Measurements from ENCODE around the gene IL12B.
"Not testable (repeated sequence)": the region's sequence is repeated elsewhere in the genome, so short reads cannot be mapped to it uniquely, and the experiment has no call there.

The IL12B gene

GRCh38 chr5:159330131-159330800, at the start of gene IL12B:
Gene IL12B (minus strand): TSS chr5:159330487. CDS start chr5:159326782, 3,705 bp downstream.
- Mint-ChIP-seq H3K36me3 (no peaks in the 10 kb centered on the region), H3K27ac (peak within 1 kb of the TSS; percentile 47), H3K27me3 (peaks cover 3% of the 10 kb centered on the region), H3K4me3 (peak within 1 kb of the TSS; percentile 72), H3K4me1 (peaks cover 21% of the 10 kb centered on the region), H3K9me3 (no peaks in the 10 kb centered on the region)

GRCh38 chr5:159377653-159378052, 47.4 kb upstream of the IL12B start:
- no peak overlapping the region for H3K4me3 Mint-ChIP-seq
- no peak overlapping the region for H3K27ac Mint-ChIP-seq

GRCh38 chr5:159367866-159368265, 37.6 kb upstream of the IL12B start:
- H3K27me3 Mint-ChIP-seq: not testable (repeated sequence)

More at GRCh38 chr5:159377653-159378052, 47.4 kb upstream of the IL12B start:
- Mint-ChIP-seq H3K36me3 (peaks cover 16% of the 10 kb centered on the region), H3K4me1 (no peaks in the 10 kb centered on the region), H3K9me3 (peaks cover 24% of the 10 kb centered on the region), H3K27me3 (peaks cover 2% of the 10 kb centered on the region)

GRCh38 chr5:159366776-159367175, 36.5 kb upstream of the IL12B start:
- H3K4me1 Mint-ChIP-seq, H3K27me3 Mint-ChIP-seq, H3K9me3 Mint-ChIP-seq, H3K27ac Mint-ChIP-seq, H3K36me3 Mint-ChIP-seq, H3K4me3 Mint-ChIP-seq: not testable (repeated sequence)

More at GRCh38 chr5:159367866-159368265, 37.6 kb upstream of the IL12B start:
- H3K4me3 Mint-ChIP-seq, H3K36me3 Mint-ChIP-seq, H3K4me1 Mint-ChIP-seq, H3K27ac Mint-ChIP-seq, H3K9me3 Mint-ChIP-seq: not testable (repeated sequence)

- H3K36me3 Mint-ChIP-seq: peaks cover 1% of the 10 kb centered on the region
- peaks cover 5% of the 10 kb centered on the region for H3K9me3 Mint-ChIP-seq
- no peaks in the 10 kb centered on the region for H3K27me3 Mint-ChIP-seq
- H3K27ac Mint-ChIP-seq: no peak overlapping the region
- peaks cover 4% of the 10 kb centered on the region for H3K4me1 Mint-ChIP-seq
- no peak overlapping the region for H3K4me3 Mint-ChIP-seq
These were observed 31.9 kb upstream of the IL12B start for GRCh38 chr5:159362220-159362619.

- not testable (repeated sequence) for H3K9me3 Mint-ChIP-seq, H3K27ac Mint-ChIP-seq, H3K36me3 Mint-ChIP-seq, H3K4me1 Mint-ChIP-seq, H3K4me3 Mint-ChIP-seq, H3K27me3 Mint-ChIP-seq
These were observed 29.6 kb upstream of the IL12B start for GRCh38 chr5:159359871-159360270.

GRCh38 chr5:159359408-159359807, 29.1 kb upstream of the IL12B start:
- no peak overlapping the region for H3K4me3 Mint-ChIP-seq
- no peak overlapping the region for H3K27ac Mint-ChIP-seq
- peaks cover 4% of the 10 kb centered on the region for H3K4me1 Mint-ChIP-seq
- no peaks in the 10 kb centered on the region for H3K27me3 Mint-ChIP-seq
- H3K36me3 Mint-ChIP-seq: peaks cover 1% of the 10 kb centered on the region
- peaks cover 4% of the 10 kb centered on the region for H3K9me3 Mint-ChIP-seq

GRCh38 chr5:159353661-159354252, 23.5 kb upstream of the IL12B start:
- H3K36me3 Mint-ChIP-seq: peaks cover 3% of the 10 kb centered on the region
- peaks cover 5% of the 10 kb centered on the region for H3K9me3 Mint-ChIP-seq
- H3K27ac Mint-ChIP-seq: no peak overlapping the region
- no peaks in the 10 kb centered on the region for H3K4me1 Mint-ChIP-seq
- no peak overlapping the region for H3K4me3 Mint-ChIP-seq
- H3K27me3 Mint-ChIP-seq: peaks cover 6% of the 10 kb centered on the region

GRCh38 chr5:159350644-159351043, 20.4 kb upstream of the IL12B start:
- not testable (repeated sequence) for H3K4me3 Mint-ChIP-seq, H3K9me3 Mint-ChIP-seq, H3K36me3 Mint-ChIP-seq, H3K27ac Mint-ChIP-seq, H3K4me1 Mint-ChIP-seq, H3K27me3 Mint-ChIP-seq

GRCh38 chr5:159350216-159350615, 19.9 kb upstream of the IL12B start:
- H3K27me3 Mint-ChIP-seq, H3K4me3 Mint-ChIP-seq, H3K9me3 Mint-ChIP-seq, H3K36me3 Mint-ChIP-seq, H3K4me1 Mint-ChIP-seq: not testable (repeated sequence)
- H3K27ac Mint-ChIP-seq: peak overlapping the region; percentile 2

- peaks cover 3% of the 10 kb centered on the region for H3K36me3 Mint-ChIP-seq
- H3K4me1 Mint-ChIP-seq: peaks cover 12% of the 10 kb centered on the region
- no peak overlapping the region for H3K27ac Mint-ChIP-seq
- H3K4me3 Mint-ChIP-seq: no peak overlapping the region
- peaks cover 13% of the 10 kb centered on the region for H3K9me3 Mint-ChIP-seq
- peaks cover 6% of the 10 kb centered on the region for H3K27me3 Mint-ChIP-seq
These were observed 15.6 kb upstream of the IL12B start for GRCh38 chr5:159345861-159346260.

GRCh38 chr5:159345336-159345735, 15.0 kb upstream of the IL12B start:
- Mint-ChIP-seq H3K27ac (no peak overlapping the region), H3K4me3 (no peak overlapping the region), H3K27me3 (peaks cover 6% of the 10 kb centered on the region), H3K9me3 (peaks cover 14% of the 10 kb centered on the region), H3K4me1 (peaks cover 17% of the 10 kb centered on the region), H3K36me3 (peaks cover 3% of the 10 kb centered on the region)

GRCh38 chr5:159343295-159344094, 13.2 kb upstream of the IL12B start:
- H3K36me3 Mint-ChIP-seq: no peaks in the 10 kb centered on the region
- H3K27me3 Mint-ChIP-seq: no peaks in the 10 kb centered on the region
- no peak overlapping the region for H3K27ac Mint-ChIP-seq

GRCh38 chr5:159342840-159343239, 12.6 kb upstream of the IL12B start:
- no peak overlapping the region for H3K27ac Mint-ChIP-seq
- peaks cover 10% of the 10 kb centered on the region for H3K9me3 Mint-ChIP-seq
- H3K4me1 Mint-ChIP-seq: peaks cover 35% of the 10 kb centered on the region
- no peak overlapping the region for H3K4me3 Mint-ChIP-seq
- no peaks in the 10 kb centered on the region for H3K36me3 Mint-ChIP-seq
- no peaks in the 10 kb centered on the region for H3K27me3 Mint-ChIP-seq

More at GRCh38 chr5:159343295-159344094, 13.2 kb upstream of the IL12B start:
- peaks cover 29% of the 10 kb centered on the region for H3K4me1 Mint-ChIP-seq
- peaks cover 10% of the 10 kb centered on the region for H3K9me3 Mint-ChIP-seq
- no peak overlapping the region for H3K4me3 Mint-ChIP-seq

- peaks cover 10% of the 10 kb centered on the region for H3K9me3 Mint-ChIP-seq
- peaks cover 45% of the 10 kb centered on the region for H3K4me1 Mint-ChIP-seq
- no peaks in the 10 kb centered on the region for H3K27me3 Mint-ChIP-seq
- no peak overlapping the region for H3K4me3 Mint-ChIP-seq
- peak overlapping the region; percentile 61 for H3K27ac Mint-ChIP-seq
- H3K36me3 Mint-ChIP-seq: no peaks in the 10 kb centered on the region
These were observed 11.6 kb upstream of the IL12B start for GRCh38 chr5:159341906-159342310.

GRCh38 chr5:159341145-159341544, 10.9 kb upstream of the IL12B start:
- Mint-ChIP-seq H3K36me3 (no peaks in the 10 kb centered on the region), H3K4me3 (no peak overlapping the region), H3K27ac (peak overlapping the region; percentile 8), H3K9me3 (peaks cover 10% of the 10 kb centered on the region), H3K4me1 (peaks cover 51% of the 10 kb centered on the region), H3K27me3 (no peaks in the 10 kb centered on the region)
